ENCODE measurements around the gene BMS1. TPM values are rescaled to one million over a fixed set of nuclear protein-coding genes. Genes with fewer than 3 reads are reported as not detected.
A peak's percentile ranks its signal among the peaks of the same experiment; 100 is the strongest.

BMS1 gene, protein sequence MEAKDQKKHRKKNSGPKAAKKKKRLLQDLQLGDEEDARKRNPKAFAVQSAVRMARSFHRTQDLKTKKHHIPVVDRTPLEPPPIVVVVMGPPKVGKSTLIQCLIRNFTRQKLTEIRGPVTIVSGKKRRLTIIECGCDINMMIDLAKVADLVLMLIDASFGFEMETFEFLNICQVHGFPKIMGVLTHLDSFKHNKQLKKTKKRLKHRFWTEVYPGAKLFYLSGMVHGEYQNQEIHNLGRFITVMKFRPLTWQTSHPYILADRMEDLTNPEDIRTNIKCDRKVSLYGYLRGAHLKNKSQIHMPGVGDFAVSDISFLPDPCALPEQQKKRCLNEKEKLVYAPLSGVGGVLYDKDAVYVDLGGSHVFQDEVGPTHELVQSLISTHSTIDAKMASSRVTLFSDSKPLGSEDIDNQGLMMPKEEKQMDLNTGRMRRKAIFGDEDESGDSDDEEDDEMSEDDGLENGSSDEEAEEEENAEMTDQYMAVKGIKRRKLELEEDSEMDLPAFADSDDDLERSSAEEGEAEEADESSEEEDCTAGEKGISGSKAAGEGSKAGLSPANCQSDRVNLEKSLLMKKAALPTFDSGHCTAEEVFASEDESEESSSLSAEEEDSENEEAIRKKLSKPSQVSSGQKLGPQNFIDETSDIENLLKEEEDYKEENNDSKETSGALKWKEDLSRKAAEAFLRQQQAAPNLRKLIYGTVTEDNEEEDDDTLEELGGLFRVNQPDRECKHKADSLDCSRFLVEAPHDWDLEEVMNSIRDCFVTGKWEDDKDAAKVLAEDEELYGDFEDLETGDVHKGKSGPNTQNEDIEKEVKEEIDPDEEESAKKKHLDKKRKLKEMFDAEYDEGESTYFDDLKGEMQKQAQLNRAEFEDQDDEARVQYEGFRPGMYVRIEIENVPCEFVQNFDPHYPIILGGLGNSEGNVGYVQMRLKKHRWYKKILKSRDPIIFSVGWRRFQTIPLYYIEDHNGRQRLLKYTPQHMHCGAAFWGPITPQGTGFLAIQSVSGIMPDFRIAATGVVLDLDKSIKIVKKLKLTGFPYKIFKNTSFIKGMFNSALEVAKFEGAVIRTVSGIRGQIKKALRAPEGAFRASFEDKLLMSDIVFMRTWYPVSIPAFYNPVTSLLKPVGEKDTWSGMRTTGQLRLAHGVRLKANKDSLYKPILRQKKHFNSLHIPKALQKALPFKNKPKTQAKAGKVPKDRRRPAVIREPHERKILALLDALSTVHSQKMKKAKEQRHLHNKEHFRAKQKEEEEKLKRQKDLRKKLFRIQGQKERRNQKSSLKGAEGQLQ
- 19.6 and 21.5 TPM in 2 replicates for total RNA-seq (2013; cell fraction: nucleolus; rRNA removed)
- 19.0 and 22.2 TPM in 2 replicates for total RNA-seq (2014; rRNA removed)
- total RNA-seq (2014; rRNA removed; fragmentation: Illumina TruSeq; extraction: Trizol): 30.4 and 33.0 TPM in 2 replicates
- total RNA-seq (2021): 21.2 and 22.9 TPM in 2 replicates
- polyA plus RNA-seq (2011; ENCODE audit: low read depth): 12.0 TPM
- 7.6 and 8.9 TPM in 2 replicates for polyA plus RNA-seq (2011; rRNA removed)
- 3.8 and 5.6 TPM in 2 replicates for polyA plus RNA-seq (2011; cell fraction: cytosol; rRNA removed)
- polyA plus RNA-seq (2011; cell fraction: nucleus; rRNA removed): 4.9 and 8.3 TPM in 2 replicates
- polyA plus RNA-seq (2012): 13.4 and 13.6 TPM in 2 replicates
- 28.7 and 33.5 TPM in 2 replicates for polyA plus RNA-seq (2014; fragmentation: Illumina TruSeq; extraction: Trizol)
- polyA plus RNA-seq (2014; fragmentation: Nextera tagmentation; extraction: Ambion mirVana): 10 to 100 TPM; 10.1 to 16.8 TPM
- 14.9 and 16.2 TPM in 2 replicates for polyA plus RNA-seq (2014; rRNA removed)
- polyA plus RNA-seq (2016; fragmentation: Nextera tagmentation; extraction: Ambion mirVana): 10 to 100 TPM; 30.6 to 33.6 TPM
- polyA minus RNA-seq (2011; rRNA and poly(A)+ RNA removed): 7.7 and 8.9 TPM in 2 replicates
- 4.1 and 6.4 TPM in 2 replicates for polyA minus RNA-seq (2011; cell fraction: cytosol; rRNA and poly(A)+ RNA removed)
- 4.5 and 6.1 TPM in 2 replicates for polyA minus RNA-seq (2011; cell fraction: nucleus; rRNA and poly(A)+ RNA removed)
- Bru-seq, nascent RNA: percentile 89 among the genes with signal in this experiment
- percentile 94 among the genes with signal in this experiment for BruChase-seq, experiment 1, labeled RNA remaining after a 6-hour chase
- BruChase-seq, experiment 2, labeled RNA remaining after a 2-hour chase: percentile 93 among the genes with signal in this experiment
- long read RNA-seq, experiment 1, full-length matches to known transcripts: 5 of 46 reads
- long read RNA-seq, experiment 1, partial matches to known transcripts: 34 of 46 reads
- long read RNA-seq, experiment 1, other reads (novel, unspliced or antisense): 7 of 46 reads
- long read RNA-seq, experiment 2, full-length matches to known transcripts: 2 of 557 reads
- long read RNA-seq, experiment 2, partial matches to known transcripts: 505 of 557 reads
- long read RNA-seq, experiment 2, other reads (novel, unspliced or antisense): 50 of 557 reads

DNA sequence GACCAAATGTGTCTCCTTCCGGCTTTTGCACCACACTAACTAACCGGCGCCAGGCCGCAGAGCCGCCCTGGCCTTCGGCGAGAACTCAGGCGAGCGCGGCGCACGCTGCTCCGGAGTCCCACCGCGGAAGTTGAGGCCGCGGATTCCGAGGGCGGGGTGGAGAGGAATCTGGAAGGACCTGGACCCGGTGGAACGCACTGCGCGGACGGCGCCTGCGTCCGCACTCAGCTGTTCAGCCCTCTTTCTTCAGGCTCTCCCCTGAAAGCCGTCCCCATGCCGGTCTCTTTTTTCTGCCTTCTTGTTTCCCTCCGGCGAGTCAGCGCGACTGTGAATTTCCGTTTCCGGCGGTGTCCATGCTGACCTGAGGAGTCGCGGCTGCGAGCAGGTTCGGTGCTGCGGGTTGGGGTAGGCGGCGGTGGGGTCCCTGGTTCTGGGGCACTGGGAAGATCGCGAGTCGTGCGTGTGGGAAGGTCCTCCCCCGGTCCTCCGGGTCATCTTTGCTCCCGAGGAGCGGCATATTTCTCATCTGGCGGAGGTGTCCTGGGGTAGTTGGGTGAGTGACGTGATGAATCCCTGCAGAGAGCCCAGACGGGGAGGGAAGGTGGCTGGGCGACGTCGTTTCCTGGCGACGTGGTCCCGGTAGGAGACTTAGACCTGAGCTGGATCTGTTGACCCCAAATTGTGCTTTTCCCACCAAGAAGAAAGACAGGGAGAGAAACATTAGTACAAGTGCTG, at the start of gene BMS1:
TSS of gene BMS1 (plus strand) at position 350 of the 735 bp plus-strand sequence. CDS start 1,600 bp downstream, outside the sequence.
- BruUV-seq (replicated peaks): no TSS peak
- SMC1A ChIA-PET (ENCODE audit: uncharacterized antibody, unreplicated experiment): no interaction called here
- FAIRE-seq: no peak
- TF ChIP-seq SMAD1 (IDR thresholded peaks at IDR 0.05; ENCODE audit: low read depth, partially characterized antibody): peak; percentile 72
- TF ChIP-seq, protein P1, sequence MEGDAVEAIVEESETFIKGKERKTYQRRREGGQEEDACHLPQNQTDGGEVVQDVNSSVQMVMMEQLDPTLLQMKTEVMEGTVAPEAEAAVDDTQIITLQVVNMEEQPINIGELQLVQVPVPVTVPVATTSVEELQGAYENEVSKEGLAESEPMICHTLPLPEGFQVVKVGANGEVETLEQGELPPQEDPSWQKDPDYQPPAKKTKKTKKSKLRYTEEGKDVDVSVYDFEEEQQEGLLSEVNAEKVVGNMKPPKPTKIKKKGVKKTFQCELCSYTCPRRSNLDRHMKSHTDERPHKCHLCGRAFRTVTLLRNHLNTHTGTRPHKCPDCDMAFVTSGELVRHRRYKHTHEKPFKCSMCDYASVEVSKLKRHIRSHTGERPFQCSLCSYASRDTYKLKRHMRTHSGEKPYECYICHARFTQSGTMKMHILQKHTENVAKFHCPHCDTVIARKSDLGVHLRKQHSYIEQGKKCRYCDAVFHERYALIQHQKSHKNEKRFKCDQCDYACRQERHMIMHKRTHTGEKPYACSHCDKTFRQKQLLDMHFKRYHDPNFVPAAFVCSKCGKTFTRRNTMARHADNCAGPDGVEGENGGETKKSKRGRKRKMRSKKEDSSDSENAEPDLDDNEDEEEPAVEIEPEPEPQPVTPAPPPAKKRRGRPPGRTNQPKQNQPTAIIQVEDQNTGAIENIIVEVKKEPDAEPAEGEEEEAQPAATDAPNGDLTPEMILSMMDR (IDR thresholded peaks at IDR 0.05 in 2 of 3, conservative IDR thresholded peaks at IDR 0.05 in 1 of 3; ENCODE audit: control insufficient read depth in 2 of 3, extremely low read depth in 1 of 3, insufficient read depth in 1 of 3, low read depth in 3 of 3, low read length in 3 of 3): no peak
- TF ChIP-seq, protein P2, sequence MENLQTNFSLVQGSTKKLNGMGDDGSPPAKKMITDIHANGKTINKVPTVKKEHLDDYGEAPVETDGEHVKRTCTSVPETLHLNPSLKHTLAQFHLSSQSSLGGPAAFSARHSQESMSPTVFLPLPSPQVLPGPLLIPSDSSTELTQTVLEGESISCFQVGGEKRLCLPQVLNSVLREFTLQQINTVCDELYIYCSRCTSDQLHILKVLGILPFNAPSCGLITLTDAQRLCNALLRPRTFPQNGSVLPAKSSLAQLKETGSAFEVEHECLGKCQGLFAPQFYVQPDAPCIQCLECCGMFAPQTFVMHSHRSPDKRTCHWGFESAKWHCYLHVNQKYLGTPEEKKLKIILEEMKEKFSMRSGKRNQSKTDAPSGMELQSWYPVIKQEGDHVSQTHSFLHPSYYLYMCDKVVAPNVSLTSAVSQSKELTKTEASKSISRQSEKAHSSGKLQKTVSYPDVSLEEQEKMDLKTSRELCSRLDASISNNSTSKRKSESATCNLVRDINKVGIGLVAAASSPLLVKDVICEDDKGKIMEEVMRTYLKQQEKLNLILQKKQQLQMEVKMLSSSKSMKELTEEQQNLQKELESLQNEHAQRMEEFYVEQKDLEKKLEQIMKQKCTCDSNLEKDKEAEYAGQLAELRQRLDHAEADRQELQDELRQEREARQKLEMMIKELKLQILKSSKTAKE (IDR thresholded peaks at IDR 0.05; ENCODE audit: low read depth, poor library complexity, severe bottlenecking): peak; percentile 53
- no peak for TF ChIP-seq ZNF274 (IDR thresholded peaks at IDR 0.05; ENCODE audit: insufficient read depth, insufficient read length)
- TF ChIP-seq ZNF207 (IDR thresholded peaks at IDR 0.05; ENCODE audit: borderline replicate concordance): peak; percentile 99
- TF ChIP-seq NFYB (IDR thresholded peaks at IDR 0.05; ENCODE audit: insufficient read depth, low read depth, low read length): no peak
- peak; percentile 55 for TF ChIP-seq MEF2B (IDR thresholded peaks at IDR 0.05; ENCODE audit: partially characterized antibody, poor library complexity, severe bottlenecking)
- TF ChIP-seq ZNF217 (IDR thresholded peaks at IDR 0.05): peak; percentile 78; the same call in 1 of the 2 replicates

More for the DNA sequence above, at the start of gene BMS1:
- peak within 1 kb of the TSS; percentile 80 for H3K9ac ChIP-seq (ENCODE audit: control insufficient read depth, insufficient read depth, low read length)
- intact Hi-C loops (cut with micrococcal nuclease; ENCODE audit: unreplicated experiment): loop anchor here (2.0 kb wide), 2 partner anchors 144 to 230 kb away; partner anchors contain the start of gene ZNF33B
- RAD21 ChIA-PET (ENCODE audit: unreplicated experiment): interaction anchor here (1.1 kb wide), 1 partner anchor 20 kb away, joined by 3 read pairs; no protein-coding TSS in a partner anchor
- under 1% methylated on average over 52 of the region's 60 CpGs for WGBS (ENCODE audit: insufficient coverage, insufficient replicate concordance, low lambda C conversion rate, missing lambda C conversion rate)
- H3K79me2 ChIP-seq (ENCODE audit: control insufficient read depth, insufficient read depth, low read length): peaks cover 12% of the 10 kb centered on the region
- peak within 1 kb of the TSS; percentile 87 for H3K27ac ChIP-seq (ENCODE audit: control insufficient read depth, insufficient read depth)
- in situ Hi-C loops (cut with MboI): loop anchor here (5.0 to 25.0 kb wide), 2 partner anchors 230 to 605 kb away; no protein-coding TSS in a partner anchor
- H3K4me2 ChIP-seq (ENCODE audit: control insufficient read depth, insufficient read depth): peak within 1 kb of the TSS; percentile 36
- H4K20me1 ChIP-seq (ENCODE audit: control insufficient read depth, insufficient read depth): no peaks in the 10 kb centered on the region
- H3K4me1 ChIP-seq (ENCODE audit: control insufficient read depth, insufficient read depth, low read length): no peaks in the 10 kb centered on the region
- peak within 1 kb of the TSS; percentile 81 for H3K4me3 ChIP-seq
- peaks cover 2 to 3% of the 10 kb centered on the region in 2 experiments for H3K36me3 ChIP-seq (ENCODE audit: control insufficient read depth in 2 of 2, insufficient read depth in 2 of 2, low read length in 1 of 2)
- H2AFZ ChIP-seq (ENCODE audit: control insufficient read depth, low read depth, low read length): peak within 1 kb of the TSS; percentile 93
- H3K27me3 ChIP-seq (replicated peaks in 1 of 2; ENCODE audit: control insufficient read depth in 2 of 2, insufficient read depth in 2 of 2, low read length in 1 of 2): no peaks in the 10 kb centered on the region
- POLR2A ChIA-PET: interaction anchor here (0.6 to 1.5 kb wide), 2 partner anchors 18 to 223 kb away, joined by 4 to 5 read pairs; no protein-coding TSS in a partner anchor
- CTCF ChIA-PET: no interaction called here
- ATAC-seq: peak; percentile 92
- peak; percentile 77 for DNase-seq (ENCODE audit: low read depth, low spot score)
- no peaks in the 10 kb centered on the region for H3K9me3 ChIP-seq (replicated peaks; ENCODE audit: control insufficient read depth, insufficient read depth, low read length)
